PC-9 (cell line): Measurements from ENCODE around the gene CCNI2.

Source experiments
- EZH2 ChIP-seq: fragments of 200-600 bp; sonication (generic); IDR thresholded peaks from 2 replicates; pipeline ENCODE4 v1.8.0; 2017; ENCODE audit warnings: antibody characterized with exemption, low read depth
- TF ChIP-seq, protein P1 (sequence below): fragments of 200-600 bp; sonication (generic); conservative IDR thresholded peaks from 2 replicates; pipeline ENCODE4 v1.6.1; 2017; ENCODE audit warnings: mixed run types, antibody characterized with exemption, mild to moderate bottlenecking, moderate library complexity

DNA sequence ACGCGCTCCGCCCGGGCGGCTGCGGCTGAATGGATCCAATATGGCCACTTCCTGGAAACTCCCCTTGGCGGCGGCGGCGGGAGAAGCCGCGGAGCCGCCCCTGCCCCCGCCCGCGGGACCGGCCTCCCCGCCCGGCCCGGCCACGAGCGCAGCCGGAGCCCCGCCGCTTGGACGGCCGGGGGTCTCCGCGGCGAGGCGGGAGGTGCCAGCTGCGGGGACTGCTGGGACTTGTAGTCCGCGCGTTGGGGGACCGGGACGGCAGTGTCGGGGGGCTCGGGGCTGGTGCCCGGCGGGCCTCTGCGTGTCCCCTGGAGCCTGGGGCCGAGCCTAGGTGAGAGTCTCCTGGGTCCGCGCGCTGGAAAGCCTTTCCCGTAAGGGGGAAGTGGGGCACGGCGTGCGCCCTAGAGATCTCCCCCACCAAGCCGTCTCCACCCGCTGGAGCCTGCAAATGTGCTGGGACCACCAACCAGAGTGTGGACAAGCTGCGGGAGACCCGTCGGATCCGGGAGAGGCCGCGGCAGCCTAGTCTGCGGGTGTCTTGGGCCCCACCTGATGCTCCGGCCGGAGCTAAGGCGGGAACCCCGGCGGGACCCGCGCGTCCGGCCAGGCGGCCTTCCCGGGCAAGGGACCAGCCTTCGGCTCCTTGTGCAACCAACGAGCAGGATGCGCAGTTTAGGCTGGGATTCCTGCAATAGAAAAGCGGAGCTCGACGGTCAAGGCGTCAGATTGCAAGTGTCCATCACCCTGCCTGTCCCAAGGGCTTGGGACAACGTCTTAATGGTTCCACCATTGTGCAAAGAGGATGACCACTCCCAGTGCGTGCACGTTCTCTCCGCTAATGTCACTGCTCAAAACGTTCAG is 30.2 kb downstream of the CCNI2 start, which contains the start of gene SEPTIN8:
- TF ChIP-seq, protein P1, sequence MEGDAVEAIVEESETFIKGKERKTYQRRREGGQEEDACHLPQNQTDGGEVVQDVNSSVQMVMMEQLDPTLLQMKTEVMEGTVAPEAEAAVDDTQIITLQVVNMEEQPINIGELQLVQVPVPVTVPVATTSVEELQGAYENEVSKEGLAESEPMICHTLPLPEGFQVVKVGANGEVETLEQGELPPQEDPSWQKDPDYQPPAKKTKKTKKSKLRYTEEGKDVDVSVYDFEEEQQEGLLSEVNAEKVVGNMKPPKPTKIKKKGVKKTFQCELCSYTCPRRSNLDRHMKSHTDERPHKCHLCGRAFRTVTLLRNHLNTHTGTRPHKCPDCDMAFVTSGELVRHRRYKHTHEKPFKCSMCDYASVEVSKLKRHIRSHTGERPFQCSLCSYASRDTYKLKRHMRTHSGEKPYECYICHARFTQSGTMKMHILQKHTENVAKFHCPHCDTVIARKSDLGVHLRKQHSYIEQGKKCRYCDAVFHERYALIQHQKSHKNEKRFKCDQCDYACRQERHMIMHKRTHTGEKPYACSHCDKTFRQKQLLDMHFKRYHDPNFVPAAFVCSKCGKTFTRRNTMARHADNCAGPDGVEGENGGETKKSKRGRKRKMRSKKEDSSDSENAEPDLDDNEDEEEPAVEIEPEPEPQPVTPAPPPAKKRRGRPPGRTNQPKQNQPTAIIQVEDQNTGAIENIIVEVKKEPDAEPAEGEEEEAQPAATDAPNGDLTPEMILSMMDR: no peak
- TF ChIP-seq EZH2: no peak
